Esophagus (tissue), 2 donors: ENCODE data around the gene KRTAP4-11. TPM values are rescaled to one million over a fixed set of nuclear protein-coding genes. Genes with fewer than 3 reads are reported as not detected.
"Not testable (repeated sequence)": the region's sequence is repeated elsewhere in the genome, so short reads cannot be mapped to it uniquely, and the experiment has no call there.

Experiments used
- H3K27ac ChIP-seq, 2 donors: one replicate each; pipeline ENCODE4 v1.5.1; 2013; ENCODE audit warnings: low read depth in 2 of 2, mild to moderate bottlenecking in 2 of 2, inconsistent platforms in 1 of 2, low read length in 1 of 2, moderate library complexity in 1 of 2
- H3K27me3 ChIP-seq, 2 donors: one replicate each; pipeline ENCODE4 v1.6.1; 2013; ENCODE audit warnings: low read length in 2 of 2, control low read depth in 1 of 2, mild to moderate bottlenecking in 1 of 2; ENCODE audit not compliant: insufficient read depth in 2 of 2, control insufficient read depth in 1 of 2
- H3K36me3 ChIP-seq, 2 donors: one replicate each; pipeline ENCODE4 v1.6.1; 2013; ENCODE audit warnings: low read length in 1 of 2; ENCODE audit not compliant: control insufficient read depth in 2 of 2, insufficient read depth in 2 of 2
- H3K4me1 ChIP-seq, 2 donors: one replicate each; pipeline ENCODE4 v1.6.1; 2013; ENCODE audit warnings: low read length in 1 of 2; ENCODE audit not compliant: control insufficient read depth in 2 of 2, insufficient read depth in 2 of 2
- H3K4me3 ChIP-seq, 2 donors: one replicate each; pipeline ENCODE4 v1.5.1; 2013; ENCODE audit warnings: low read length in 2 of 2, mild to moderate bottlenecking in 2 of 2, low read depth in 1 of 2, moderate library complexity in 1 of 2
- H3K9me3 ChIP-seq, 2 donors: one replicate each; pipeline ENCODE4 v1.6.1; 2013; ENCODE audit warnings: mild to moderate bottlenecking in 2 of 2, low read depth in 1 of 2, low read length in 1 of 2, moderate library complexity in 1 of 2; ENCODE audit not compliant: control insufficient read depth in 2 of 2, insufficient read depth in 1 of 2
- WGBS, 2 donors: extraction: QIAGEN DNeasy Blood & Tissue Kit; methylation state at CpG; one replicate each; pipeline ENCODE4 v1.1.7; 2013; 5-methylcytosine and 5-hydroxymethylcytosine counted together
- polyA plus RNA-seq, 2 donors: library from polyadenylated mRNA; stranded (reverse); fragments of 200-250 nt; gene quantifications; one replicate each; pipeline ENCODE4 v1.2.3, GENCODE V29; 2013
- donor health status: healthy with polysubstance abuse.
- donor health status: Bipolar disorder and iron deficiency.

Gene KRTAP4-11
- polyA plus RNA-seq, 2 donors: not detected

GRCh38 chr17:41126412-41126811, 8.2 kb upstream of the KRTAP4-11 start:
- Histone ChIP-seq H3K27ac (no peak overlapping the region), H3K9me3 (no peaks in the 10 kb centered on the region), H3K4me1 (no peaks in the 10 kb centered on the region), H3K27me3 (no peaks in the 10 kb centered on the region), H3K36me3 (no peaks in the 10 kb centered on the region), H3K4me3 (no peak overlapping the region)
- WGBS, 2 donors: 80 to 89% methylated on average over 3 of the region's 3 CpGs

GRCh38 chr17:41125064-41125463, 6.9 kb upstream of the KRTAP4-11 start:
- Histone ChIP-seq H3K4me3 (no peak overlapping the region), H3K27me3 (no peaks in the 10 kb centered on the region), H3K27ac (no peak overlapping the region), H3K4me1 (no peaks in the 10 kb centered on the region), H3K9me3 (no peaks in the 10 kb centered on the region), H3K36me3 (no peaks in the 10 kb centered on the region)
- WGBS, 2 donors: 77 to 97% methylated on average over 2 of the region's 2 CpGs

DNA sequence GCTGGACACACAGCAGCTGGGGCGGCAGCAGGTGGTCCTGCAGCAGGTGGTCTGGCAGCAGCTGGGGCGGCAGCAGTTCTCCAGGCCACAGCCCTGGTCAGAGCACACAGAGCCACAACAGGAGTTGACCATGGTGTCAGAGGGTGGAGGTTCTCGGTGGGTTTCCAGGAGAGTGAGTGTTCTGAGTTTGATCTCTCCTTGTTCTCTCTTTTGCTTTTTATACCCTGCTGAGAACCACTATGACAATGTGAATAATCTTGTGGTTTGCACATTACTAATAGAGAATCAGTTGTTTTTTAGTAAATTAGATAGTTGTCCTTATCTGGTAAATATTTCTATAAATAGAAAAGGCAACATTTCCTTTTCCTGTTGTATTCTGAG, 5.8 kb upstream of the KRTAP4-11 start, which contains the start of gene KRTAP4-12:
KRTAP4-12 (minus strand) TSS at position 192 of the 381 bp plus-strand sequence; CDS start at position 132, 60 bp downstream.
- not testable (repeated sequence) for H3K4me3 ChIP-seq, H3K27me3 ChIP-seq, H3K36me3 ChIP-seq, H3K27ac ChIP-seq, H3K4me1 ChIP-seq, H3K9me3 ChIP-seq
- WGBS, 2 donors: 83 to 85% methylated on average over 3 of the region's 3 CpGs

- not testable (repeated sequence) for H3K4me1 ChIP-seq, H3K36me3 ChIP-seq, H3K9me3 ChIP-seq, H3K27me3 ChIP-seq, H3K27ac ChIP-seq, H3K4me3 ChIP-seq
- 81 to 90% methylated on average over 8 to 12 of the region's 12 CpGs for WGBS, 2 donors
These were observed 5.3 kb upstream of the KRTAP4-11 start for GRCh38 chr17:41123292-41123990.

GRCh38 chr17:41121742-41122141, 3.6 kb upstream of the KRTAP4-11 start:
- Histone ChIP-seq H3K9me3 (no peaks in the 10 kb centered on the region), H3K36me3 (no peaks in the 10 kb centered on the region), H3K4me1 (no peaks in the 10 kb centered on the region), H3K27me3 (no peaks in the 10 kb centered on the region), H3K27ac (no peak overlapping the region), H3K4me3 (no peak overlapping the region)
- 80 to 91% methylated on average over 2 of the region's 2 CpGs for WGBS, 2 donors

DNA sequence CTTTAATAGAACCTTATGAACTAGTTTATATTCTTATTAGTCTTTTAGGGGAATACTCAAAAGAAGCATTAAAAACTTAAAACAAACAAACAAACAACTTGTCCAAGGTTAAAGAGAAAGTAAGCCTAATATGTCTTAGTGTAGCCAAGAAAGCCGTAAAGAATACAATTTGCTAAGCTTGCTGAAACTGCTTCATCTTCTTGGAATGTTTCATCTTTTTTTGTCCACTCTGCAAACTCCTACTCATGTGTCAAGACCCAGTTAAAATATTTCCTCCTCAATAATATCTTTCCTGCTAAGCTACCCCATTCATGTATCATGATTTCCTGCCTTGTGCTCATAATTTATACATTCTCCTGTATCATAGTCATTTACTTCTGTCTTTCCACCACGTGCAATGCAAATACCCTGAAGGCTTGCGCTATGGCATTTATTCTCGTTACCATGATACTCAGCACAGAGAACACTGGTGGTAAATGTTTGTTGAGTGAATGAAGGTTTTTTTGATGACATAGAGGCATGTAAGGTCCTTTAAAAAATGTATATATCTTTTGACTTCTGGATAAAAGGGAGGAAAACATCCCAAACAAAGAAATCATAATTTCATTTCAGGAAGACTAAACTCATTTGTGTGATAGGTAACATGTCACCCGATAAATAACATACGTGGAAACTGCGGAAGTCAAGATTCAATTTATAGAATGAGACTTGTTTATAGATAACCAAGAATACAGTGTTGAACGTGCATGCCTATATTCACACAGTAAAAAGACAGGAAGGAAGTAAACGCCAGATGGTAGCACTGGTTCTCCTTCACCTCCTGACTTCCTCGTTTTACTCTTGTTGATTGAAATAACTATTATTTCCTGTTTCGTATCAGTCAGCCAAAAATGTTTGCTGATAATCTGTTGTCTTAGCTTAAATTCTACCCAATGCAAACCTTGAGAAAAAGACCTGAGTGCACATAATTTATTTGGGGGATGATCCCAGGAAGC, 1.8 kb upstream of the KRTAP4-11 start:
- not testable (repeated sequence) for H3K9me3 ChIP-seq, H3K4me1 ChIP-seq, H3K27me3 ChIP-seq, H3K27ac ChIP-seq, H3K4me3 ChIP-seq, H3K36me3 ChIP-seq
- WGBS, 2 donors: 52 to 58% methylated on average over 11 of the region's 11 CpGs

GRCh38 chr17:41118721-41119120, 548 bp upstream of the KRTAP4-11 start:
- WGBS, 2 donors: 76 to 81% methylated on average over 4 of the region's 4 CpGs
- H3K27ac ChIP-seq: no peak overlapping the region
- no peak overlapping the region for H3K4me3 ChIP-seq
- H3K27me3 ChIP-seq: no peaks in the 10 kb centered on the region
- no peaks in the 10 kb centered on the region for H3K4me1 ChIP-seq
- H3K36me3 ChIP-seq: no peaks in the 10 kb centered on the region
- H3K9me3 ChIP-seq: no peaks in the 10 kb centered on the region

GRCh38 chr17:41116297-41116696, 1.9 kb downstream of the KRTAP4-11 start:
- H3K4me1 ChIP-seq: no peaks in the 10 kb centered on the region
- no peaks in the 10 kb centered on the region for H3K36me3 ChIP-seq
- H3K27ac ChIP-seq: no peak overlapping the region
- no peaks in the 10 kb centered on the region for H3K9me3 ChIP-seq
- H3K27me3 ChIP-seq: no peaks in the 10 kb centered on the region
- 54 to 67% methylated on average over 5 of the region's 5 CpGs for WGBS, 2 donors
- H3K4me3 ChIP-seq: no peak overlapping the region

DNA sequence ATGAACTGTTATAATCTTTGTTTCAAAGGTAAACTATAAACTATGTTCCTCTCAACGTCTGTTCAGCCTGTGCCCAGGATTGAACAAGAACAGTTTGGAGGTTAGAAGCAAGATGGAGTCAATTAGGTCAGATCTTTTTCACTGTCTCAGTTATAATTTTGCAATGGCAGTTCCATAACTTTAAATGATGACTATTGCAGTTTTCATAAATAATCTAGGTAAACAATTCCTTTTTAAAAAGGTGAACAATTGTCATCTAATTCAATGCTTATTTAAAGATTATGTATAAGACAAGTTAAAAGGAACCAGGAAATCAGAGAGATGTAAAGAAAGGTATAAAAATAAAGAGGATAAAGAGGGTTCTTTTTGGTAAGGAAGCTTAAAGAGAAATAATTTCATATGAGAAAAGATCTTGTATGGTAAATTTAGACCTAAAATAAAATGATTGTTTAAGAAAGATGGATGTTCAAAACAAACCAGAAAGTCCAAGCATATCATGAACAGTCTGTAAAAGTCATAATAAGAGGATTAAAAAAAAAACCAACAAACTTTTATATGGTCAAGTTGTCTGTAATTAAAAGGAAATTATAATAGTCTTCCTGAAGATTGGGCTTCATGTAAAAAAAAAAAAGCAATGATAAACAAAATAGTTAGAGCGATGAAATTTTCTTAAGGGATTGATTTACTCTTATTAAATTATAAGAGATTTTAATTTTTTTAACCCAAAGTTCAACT, 6.9 kb downstream of the KRTAP4-11 start:
- Histone ChIP-seq H3K4me3 (no peak overlapping the region), H3K9me3 (no peaks in the 10 kb centered on the region), H3K4me1 (no peaks in the 10 kb centered on the region), H3K27me3 (no peaks in the 10 kb centered on the region), H3K36me3 (no peaks in the 10 kb centered on the region), H3K27ac (no peak overlapping the region)
- 78 to 81% methylated on average over 2 of the region's 2 CpGs for WGBS, 2 donors
